Measurements from ENCODE around the gene HBE1.

The HBE1 gene

GRCh38 chr11:5231111-5231510 is 38.6 kb downstream of the HBE1 start (continued):
- TF ChIP-seq, protein P1, sequence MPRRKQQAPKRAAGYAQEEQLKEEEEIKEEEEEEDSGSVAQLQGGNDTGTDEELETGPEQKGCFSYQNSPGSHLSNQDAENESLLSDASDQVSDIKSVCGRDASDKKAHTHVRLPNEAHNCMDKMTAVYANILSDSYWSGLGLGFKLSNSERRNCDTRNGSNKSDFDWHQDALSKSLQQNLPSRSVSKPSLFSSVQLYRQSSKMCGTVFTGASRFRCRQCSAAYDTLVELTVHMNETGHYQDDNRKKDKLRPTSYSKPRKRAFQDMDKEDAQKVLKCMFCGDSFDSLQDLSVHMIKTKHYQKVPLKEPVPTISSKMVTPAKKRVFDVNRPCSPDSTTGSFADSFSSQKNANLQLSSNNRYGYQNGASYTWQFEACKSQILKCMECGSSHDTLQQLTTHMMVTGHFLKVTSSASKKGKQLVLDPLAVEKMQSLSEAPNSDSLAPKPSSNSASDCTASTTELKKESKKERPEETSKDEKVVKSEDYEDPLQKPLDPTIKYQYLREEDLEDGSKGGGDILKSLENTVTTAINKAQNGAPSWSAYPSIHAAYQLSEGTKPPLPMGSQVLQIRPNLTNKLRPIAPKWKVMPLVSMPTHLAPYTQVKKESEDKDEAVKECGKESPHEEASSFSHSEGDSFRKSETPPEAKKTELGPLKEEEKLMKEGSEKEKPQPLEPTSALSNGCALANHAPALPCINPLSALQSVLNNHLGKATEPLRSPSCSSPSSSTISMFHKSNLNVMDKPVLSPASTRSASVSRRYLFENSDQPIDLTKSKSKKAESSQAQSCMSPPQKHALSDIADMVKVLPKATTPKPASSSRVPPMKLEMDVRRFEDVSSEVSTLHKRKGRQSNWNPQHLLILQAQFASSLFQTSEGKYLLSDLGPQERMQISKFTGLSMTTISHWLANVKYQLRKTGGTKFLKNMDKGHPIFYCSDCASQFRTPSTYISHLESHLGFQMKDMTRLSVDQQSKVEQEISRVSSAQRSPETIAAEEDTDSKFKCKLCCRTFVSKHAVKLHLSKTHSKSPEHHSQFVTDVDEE (CRISPR knock-in tag; IDR thresholded peaks at IDR 0.05), result no peak
- TF ChIP-seq ISL1 (CRISPR knock-in tag; IDR thresholded peaks at IDR 0.05), result no peak
- no peak for TF ChIP-seq PPARA (CRISPR knock-in tag; IDR thresholded peaks at IDR 0.05; ENCODE audit: borderline replicate concordance)
- no peak for TF ChIP-seq ZNF70 (CRISPR knock-in tag; IDR thresholded peaks at IDR 0.05)
- no peak for TF ChIP-seq BACH2 (CRISPR knock-in tag; IDR thresholded peaks at IDR 0.05; ENCODE audit: borderline replicate concordance)
- TF ChIP-seq GLIS3 (CRISPR knock-in tag; IDR thresholded peaks at IDR 0.05), result no peak

DNA sequence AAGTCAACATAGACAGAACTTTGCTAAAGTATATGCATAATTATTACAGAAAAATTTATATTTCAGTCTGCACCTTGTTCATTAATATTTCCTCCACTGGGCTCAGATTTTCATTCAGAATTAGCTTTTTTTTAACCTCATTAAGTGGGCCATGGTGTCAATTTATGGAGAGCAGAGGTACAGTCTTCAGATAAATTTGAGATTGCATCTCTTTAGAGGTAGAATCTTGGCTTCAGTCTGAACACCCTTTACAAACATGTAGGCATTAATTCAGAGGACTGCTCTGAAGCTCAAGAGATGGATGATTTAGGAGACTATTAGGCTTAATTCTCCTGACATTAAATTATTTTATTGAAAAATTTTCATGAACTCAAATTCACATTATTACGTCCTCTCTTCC is 39.5 kb downstream of the HBE1 start:
- TF ChIP-seq TCF4 (CRISPR knock-in tag; IDR thresholded peaks at IDR 0.05; ENCODE audit: borderline replicate concordance) (no peak), PATZ1 (CRISPR knock-in tag; IDR thresholded peaks at IDR 0.05; ENCODE audit: borderline replicate concordance) (no peak), ESRRG (CRISPR knock-in tag; IDR thresholded peaks at IDR 0.05) (no peak), BACH2 (CRISPR knock-in tag; IDR thresholded peaks at IDR 0.05; ENCODE audit: borderline replicate concordance) (no peak), CSDC2 (CRISPR knock-in tag; IDR thresholded peaks at IDR 0.05) (no peak), ZFP3 (CRISPR knock-in tag; IDR thresholded peaks at IDR 0.05) (no peak), GLIS3 (CRISPR knock-in tag; IDR thresholded peaks at IDR 0.05) (no peak), SNAI2 (CRISPR knock-in tag; IDR thresholded peaks at IDR 0.05) (no peak), RARB (CRISPR knock-in tag; IDR thresholded peaks at IDR 0.05) (no peak)
- TF ChIP-seq, protein P2, sequence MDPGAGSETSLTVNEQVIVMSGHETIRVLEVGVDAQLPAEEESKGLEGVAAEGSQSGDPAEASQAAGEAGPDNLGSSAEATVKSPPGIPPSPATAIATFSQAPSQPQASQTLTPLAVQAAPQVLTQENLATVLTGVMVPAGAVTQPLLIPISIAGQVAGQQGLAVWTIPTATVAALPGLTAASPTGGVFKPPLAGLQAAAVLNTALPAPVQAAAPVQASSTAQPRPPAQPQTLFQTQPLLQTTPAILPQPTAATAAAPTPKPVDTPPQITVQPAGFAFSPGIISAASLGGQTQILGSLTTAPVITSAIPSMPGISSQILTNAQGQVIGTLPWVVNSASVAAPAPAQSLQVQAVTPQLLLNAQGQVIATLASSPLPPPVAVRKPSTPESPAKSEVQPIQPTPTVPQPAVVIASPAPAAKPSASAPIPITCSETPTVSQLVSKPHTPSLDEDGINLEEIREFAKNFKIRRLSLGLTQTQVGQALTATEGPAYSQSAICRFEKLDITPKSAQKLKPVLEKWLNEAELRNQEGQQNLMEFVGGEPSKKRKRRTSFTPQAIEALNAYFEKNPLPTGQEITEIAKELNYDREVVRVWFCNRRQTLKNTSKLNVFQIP (CRISPR knock-in tag; IDR thresholded peaks at IDR 0.05; ENCODE audit: borderline replicate concordance, low read depth), result no peak
- no peak for ATAC-seq

DNA sequence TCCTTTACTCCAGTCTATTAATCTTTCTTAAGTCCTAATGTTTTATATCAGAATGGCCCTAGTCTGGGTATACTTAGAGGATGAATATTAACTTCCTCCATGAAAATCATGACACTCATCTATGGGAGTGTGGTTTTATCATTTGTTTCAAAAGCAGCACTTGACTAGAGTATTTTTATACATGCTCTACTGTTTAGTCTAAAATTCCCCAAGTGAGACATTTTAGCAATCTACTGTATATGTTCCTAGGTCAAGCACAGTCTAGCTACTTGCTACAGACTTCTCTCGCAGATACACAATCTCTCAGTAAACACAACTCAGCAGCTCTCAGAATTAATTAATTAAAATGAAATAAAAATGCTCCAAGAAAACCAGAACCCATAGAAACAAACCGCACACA is 39.9 kb downstream of the HBE1 start:
- ATAC-seq, result no peak
- TF ChIP-seq ZNF565 (CRISPR knock-in tag; conservative IDR thresholded peaks at IDR 0.05; ENCODE audit: low read depth) (no peak), GLIS3 (CRISPR knock-in tag; IDR thresholded peaks at IDR 0.05) (no peak), PPARA (CRISPR knock-in tag; IDR thresholded peaks at IDR 0.05; ENCODE audit: borderline replicate concordance) (no peak), RARB (CRISPR knock-in tag; IDR thresholded peaks at IDR 0.05) (no peak), ESRRG (CRISPR knock-in tag; IDR thresholded peaks at IDR 0.05) (no peak), OSR1 (CRISPR knock-in tag; IDR thresholded peaks at IDR 0.05) (no peak), BACH2 (CRISPR knock-in tag; IDR thresholded peaks at IDR 0.05; ENCODE audit: borderline replicate concordance) (no peak), CSRNP3 (CRISPR knock-in tag; IDR thresholded peaks at IDR 0.05) (no peak)

- no peak for ATAC-seq
- TF ChIP-seq ZNF70 (CRISPR knock-in tag; IDR thresholded peaks at IDR 0.05) (no peak), BACH2 (CRISPR knock-in tag; IDR thresholded peaks at IDR 0.05; ENCODE audit: borderline replicate concordance) (no peak)
These were observed 40.4 kb downstream of the HBE1 start for GRCh38 chr11:5229356-5229755.

- ATAC-seq, result no peak
- TF ChIP-seq CSRNP3 (CRISPR knock-in tag; IDR thresholded peaks at IDR 0.05), result no peak
- no peak for TF ChIP-seq CSDC2 (CRISPR knock-in tag; IDR thresholded peaks at IDR 0.05)
- TF ChIP-seq ZFP3 (CRISPR knock-in tag; IDR thresholded peaks at IDR 0.05), result no peak
- no peak for TF ChIP-seq ZNF70 (CRISPR knock-in tag; IDR thresholded peaks at IDR 0.05)
- no peak for TF ChIP-seq PATZ1 (CRISPR knock-in tag; IDR thresholded peaks at IDR 0.05; ENCODE audit: borderline replicate concordance)
- TF ChIP-seq PPARA (CRISPR knock-in tag; IDR thresholded peaks at IDR 0.05; ENCODE audit: borderline replicate concordance), result no peak
- TF ChIP-seq ZNF565 (CRISPR knock-in tag; conservative IDR thresholded peaks at IDR 0.05; ENCODE audit: low read depth), result no peak
- TF ChIP-seq BACH2 (CRISPR knock-in tag; IDR thresholded peaks at IDR 0.05; ENCODE audit: borderline replicate concordance), result no peak
- no peak for TF ChIP-seq SNAI2 (CRISPR knock-in tag; IDR thresholded peaks at IDR 0.05)
- TF ChIP-seq ZFP30 (CRISPR knock-in tag; IDR thresholded peaks at IDR 0.05), result no peak
- TF ChIP-seq OSR1 (CRISPR knock-in tag; IDR thresholded peaks at IDR 0.05), result no peak
- no peak for TF ChIP-seq RARB (CRISPR knock-in tag; IDR thresholded peaks at IDR 0.05)
- TF ChIP-seq ISL1 (CRISPR knock-in tag; IDR thresholded peaks at IDR 0.05), result no peak
These were observed 41.6 kb downstream of the HBE1 start for GRCh38 chr11:5228124-5228523.

All from SK-N-SH treated with all-trans-retinoic acid at 6 μM for 48 hours (cell line).